Left colon (tissue), 2 donors: ENCODE results near the gene CMIP. TPM values are rescaled to one million over a fixed set of nuclear protein-coding genes. Genes with fewer than 3 reads are reported as not detected.
"Not testable (repeated sequence)": the region's sequence is repeated elsewhere in the genome, so short reads cannot be mapped to it uniquely, and the experiment has no call there.

Experiments
- ATAC-seq: fragments of 200-7000 bp; cut with Tn5 transposase; one replicate; pipeline ENCODE4 v1.9.1; 2020; ENCODE audit warnings: mild to moderate bottlenecking, moderate library complexity
- DNase-seq, 2 donors: peaks; one replicate each; pipeline ENCODE4 v3.0.0-alpha.2; 2020
- intact Hi-C, 2 donors: fragments of 100-400 bp; cut with DNase I in 1 of 2; cut with micrococcal nuclease in 1 of 2; formaldehyde crosslinking; loops; one replicate each; pipeline versions ENCODE4 v1.11.2 to v1.14.0; 2022; cut with DNase I, micrococcal nuclease
- total RNA-seq, 2 donors: library from RNA; stranded (reverse); fragmentation: NEBNext Ultra II Directional; extraction: Animal tissue kit (Norgen Biotek cat#: 25700); gene quantifications; one replicate each; pipeline ENCODE4 v1.2.1, GENCODE V29; 2021
- donor health status: DM: no; HTN: no; CAD: no.
- donor health status: DM: yes; HTN: yes; CAD: no.

The CMIP gene
- total RNA-seq, 2 donors from 2014 or later, result 81.8 to 84.5 TPM

DNA sequence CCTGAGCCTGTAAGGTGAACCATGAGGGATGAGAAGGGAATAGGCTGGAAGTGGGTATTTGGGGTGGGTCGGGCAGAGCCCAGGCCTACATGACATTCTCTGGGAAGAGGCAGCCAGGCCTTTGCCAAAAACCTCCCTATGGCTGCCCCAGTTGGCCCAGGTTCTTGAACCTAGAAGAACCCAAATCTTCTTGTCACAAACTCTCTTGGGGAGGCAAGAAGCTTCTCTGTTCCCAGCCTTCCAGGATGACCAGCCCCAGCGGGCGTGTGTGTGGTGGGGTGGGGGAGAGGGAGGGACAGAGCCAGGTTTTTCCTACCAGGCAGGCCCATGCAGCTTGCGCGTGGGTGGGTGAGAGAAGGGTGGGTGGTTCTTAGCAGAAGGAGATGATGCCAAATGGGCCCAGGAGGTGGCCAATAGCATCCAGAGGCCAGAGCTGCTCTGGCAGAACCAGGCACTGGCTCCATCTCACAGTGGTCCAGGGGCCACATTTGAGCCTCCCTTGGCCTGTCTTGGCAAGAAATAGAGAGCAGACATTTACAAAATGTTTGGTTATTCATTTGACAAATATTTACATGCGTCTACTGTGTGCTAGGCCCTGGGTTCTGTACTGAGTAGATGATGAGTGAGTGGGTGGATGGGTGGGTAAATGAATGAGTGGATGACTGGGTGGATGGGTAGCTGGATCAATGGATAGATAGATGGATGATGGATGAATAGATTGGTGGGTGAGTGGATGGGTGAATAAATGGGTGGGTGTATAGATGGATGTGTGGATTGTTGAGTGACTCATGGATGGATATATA lies 290.2 kb downstream of the CMIP start:
- ATAC-seq, result no peak
- no peak for DNase-seq
- intact Hi-C loops, result loop anchor here in 1 of 2 donors (10.0 kb wide), 1 partner anchor 530 kb away; no protein-coding TSS in a partner anchor

- ATAC-seq, result peak; percentile 97
- peak; percentile 85 to 93 for DNase-seq
- intact Hi-C loops, result loop anchor here in 1 of 2 donors (10.0 kb wide), 1 partner anchor 533 kb away; no protein-coding TSS in a partner anchor
Measured at GRCh38 chr16:81737885-81738536, 293.4 kb downstream of the CMIP start.

DNA sequence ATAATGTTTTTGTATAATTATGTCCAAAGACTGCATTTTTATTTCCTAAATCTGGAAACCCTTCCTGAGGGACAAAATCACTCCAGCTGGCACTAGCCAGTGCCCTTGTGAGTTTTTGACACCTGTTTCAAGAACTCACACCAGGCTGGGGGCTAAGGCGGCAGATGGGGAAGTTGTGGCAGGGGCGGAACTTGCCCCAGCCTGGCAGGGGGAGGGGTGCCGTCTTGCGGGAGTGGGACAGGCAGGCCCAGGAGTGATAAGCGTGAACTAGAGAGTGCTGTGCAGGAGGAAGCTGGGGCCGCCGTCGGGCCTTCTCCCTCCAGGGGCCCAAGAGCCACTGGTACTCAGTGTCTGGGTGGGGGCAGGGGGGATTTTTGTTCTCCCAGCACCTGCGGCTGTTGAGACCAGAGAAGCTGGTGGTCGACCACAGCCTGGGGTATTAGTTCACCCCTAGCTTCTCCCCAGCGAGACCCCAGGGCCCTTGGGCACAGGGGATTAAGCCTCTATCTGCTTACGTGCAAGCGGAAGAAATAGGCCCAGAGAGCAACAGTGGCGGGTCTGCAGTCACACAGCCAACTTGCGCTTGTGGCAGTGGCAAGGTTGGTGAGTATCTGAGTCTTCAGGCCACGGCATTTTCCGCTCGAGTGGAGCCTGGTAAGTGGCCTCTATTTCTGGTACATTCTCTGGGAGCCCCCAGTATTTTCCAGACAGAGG lies 294.3 kb downstream of the CMIP start:
- DNase-seq (peak; percentile 67 to 69), ATAC-seq (no peak)
- intact Hi-C loops, result loop anchor here in 1 of 2 donors (10.0 kb wide), 1 partner anchor 534 kb away; no protein-coding TSS in a partner anchor

GRCh38 chr16:81739503-81739902 lies 294.9 kb downstream of the CMIP start:
- no peak for DNase-seq
- intact Hi-C loops, result loop anchor here in 1 of 2 donors (10.0 kb wide), 1 partner anchor 535 kb away; no protein-coding TSS in a partner anchor
- ATAC-seq, result no peak

GRCh38 chr16:81740169-81740568 lies 295.6 kb downstream of the CMIP start:
- DNase-seq (peak in 1 of 2 donors; percentile 42), ATAC-seq (peak; percentile 16)
- intact Hi-C loops, result no loop called here

DNA sequence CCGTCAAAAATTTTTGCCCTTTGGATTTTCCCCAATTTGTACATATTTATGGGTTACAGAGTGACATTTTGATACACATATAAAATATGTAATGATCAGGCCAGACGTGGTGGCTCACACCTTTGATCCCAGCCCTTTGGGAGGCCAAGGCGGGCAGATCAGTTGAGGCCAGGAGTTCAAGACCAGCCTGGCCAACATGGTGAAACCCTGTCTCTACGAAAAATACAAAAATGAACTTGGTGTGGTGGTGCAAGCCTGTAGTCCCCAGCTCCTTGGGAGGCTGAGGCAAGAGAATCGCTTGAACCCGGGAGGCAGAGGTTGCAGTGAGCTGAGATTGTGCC lies 296.8 kb downstream of the CMIP start:
- ATAC-seq, intact Hi-C loops, DNase-seq: not testable (repeated sequence)

DNA sequence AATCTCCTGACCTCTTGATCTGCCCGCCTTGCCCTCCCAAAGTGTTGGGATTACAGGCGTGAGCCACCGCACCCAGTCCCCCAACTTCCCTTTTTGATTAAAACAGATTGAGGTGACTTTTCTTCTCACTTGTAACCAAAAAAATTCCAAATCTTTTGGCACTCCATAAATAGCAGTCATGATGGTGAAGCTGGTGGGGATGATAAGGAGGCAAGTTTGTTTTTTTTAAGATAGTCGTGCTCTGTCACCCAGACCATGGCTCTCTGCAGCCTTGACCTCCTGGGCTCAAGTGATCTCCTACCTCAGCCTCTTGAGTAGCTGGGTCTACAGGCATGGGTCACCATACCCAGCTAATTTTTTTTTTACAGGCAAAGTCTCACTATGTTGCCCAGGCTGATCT lies 299.8 kb downstream of the CMIP start:
- DNase-seq, result no peak
- intact Hi-C loops, result no loop called here
- no peak for ATAC-seq

DNA sequence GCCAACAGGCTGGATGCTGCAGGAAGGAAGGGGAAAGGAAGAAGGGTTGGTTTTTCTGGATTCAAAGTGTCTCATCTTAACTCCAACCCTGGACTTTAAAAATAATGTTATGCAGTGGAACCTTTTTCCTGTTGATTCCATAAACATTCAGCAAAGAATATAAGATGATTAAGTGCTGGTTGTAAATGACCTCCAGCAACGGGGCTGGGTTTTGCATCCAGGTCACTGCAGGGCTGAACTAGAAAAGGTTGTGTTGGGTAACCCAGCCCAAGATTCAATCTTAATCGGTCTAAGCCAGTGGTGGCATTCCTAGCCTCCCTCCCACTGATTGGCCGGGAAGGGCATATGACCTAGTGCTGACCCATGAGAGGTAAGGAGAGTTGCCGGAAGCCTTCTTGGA lies 300.3 kb downstream of the CMIP start:
- no peak for DNase-seq
- no peak for ATAC-seq
- intact Hi-C loops, result no loop called here

- peak; percentile 89 for ATAC-seq
- intact Hi-C loops, result no loop called here
- peak; percentile 65 to 80 for DNase-seq
Measured at GRCh38 chr16:81745704-81746558, 301.3 kb downstream of the CMIP start.

GRCh38 chr16:81746566-81746965 lies 302.0 kb downstream of the CMIP start:
- DNase-seq (no peak), ATAC-seq (no peak)
- intact Hi-C loops, result no loop called here

- ATAC-seq (no peak), DNase-seq (no peak)
- intact Hi-C loops, result no loop called here
Measured at GRCh38 chr16:81748476-81749198, 304.0 kb downstream of the CMIP start.

GRCh38 chr16:81752225-81752875 lies 307.7 kb downstream of the CMIP start:
- DNase-seq (peak; percentile 65 to 76), ATAC-seq (peak; percentile 74)
- intact Hi-C loops, result no loop called here

DNA sequence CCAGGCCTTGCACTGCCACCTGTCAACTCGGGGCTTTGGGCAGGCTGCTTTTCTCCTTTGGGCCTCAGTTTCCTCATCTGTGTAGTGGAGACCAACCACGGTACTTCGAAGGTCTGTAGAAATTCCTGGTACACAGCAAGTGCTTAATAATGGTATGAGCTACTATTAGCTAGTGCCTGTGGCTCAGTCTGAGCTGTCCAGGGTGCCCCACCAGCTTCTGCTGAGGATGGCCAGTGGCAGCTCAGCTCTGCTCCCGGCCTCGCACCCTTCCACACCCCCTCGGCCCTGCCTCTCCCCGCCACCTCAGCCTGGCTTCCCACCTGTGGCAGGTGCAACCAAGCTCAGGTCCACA lies 308.2 kb downstream of the CMIP start:
- intact Hi-C loops, result no loop called here
- ATAC-seq (no peak), DNase-seq (no peak)

GRCh38 chr16:81754858-81755257 lies 310.2 kb downstream of the CMIP start:
- DNase-seq, result no peak
- no peak for ATAC-seq
- intact Hi-C loops, result no loop called here

GRCh38 chr16:81755915-81756614 lies 311.5 kb downstream of the CMIP start:
- no peak for DNase-seq
- intact Hi-C loops, result no loop called here
- ATAC-seq, result peak; percentile 33

DNA sequence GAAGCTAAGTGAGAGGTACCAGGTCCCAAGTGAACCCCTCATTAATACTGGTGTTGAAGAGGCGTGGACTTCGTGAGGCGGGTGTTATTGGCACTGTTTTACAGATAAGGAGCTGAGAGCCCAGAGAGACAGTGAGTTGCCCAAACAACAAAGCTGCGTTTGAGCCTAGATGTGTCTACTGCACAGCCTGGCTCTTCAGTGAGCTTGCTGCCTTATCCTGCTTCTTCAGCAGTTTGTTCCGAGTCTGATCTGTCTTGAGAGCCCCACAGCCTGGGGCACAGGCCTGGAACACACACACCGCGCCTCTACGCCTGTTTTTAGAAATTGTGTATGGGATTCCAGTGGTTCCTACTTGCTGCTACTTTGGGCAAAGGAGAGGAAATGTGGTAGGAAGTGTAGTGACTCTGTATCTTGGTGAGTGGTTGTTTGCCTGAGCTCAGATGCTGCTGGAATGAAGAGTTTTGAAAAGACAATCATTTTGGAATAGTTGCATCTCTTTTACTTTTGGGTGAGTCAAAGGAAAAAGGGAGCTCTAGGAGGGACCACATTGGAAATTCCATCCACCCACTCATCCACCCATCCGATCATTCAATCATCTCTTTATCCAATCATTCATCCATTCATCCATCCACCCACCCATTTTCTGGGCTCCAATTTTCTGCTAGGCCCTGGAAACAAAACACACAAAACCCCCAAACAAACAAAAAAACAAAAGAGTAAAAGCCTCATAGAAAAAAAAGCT lies 312.2 kb downstream of the CMIP start:
- DNase-seq, result no peak
- no peak for ATAC-seq
- intact Hi-C loops, result no loop called here
